Endothelial cell of umbilical vein (primary cell): ENCODE data around the gene JPH3.

Experiments
- EZH2 ChIP-seq: IDR thresholded peaks from 2 replicates; pipeline ENCODE4 v1.6.1; 2012; ENCODE audit warnings: borderline replicate concordance, low read depth, mild to moderate bottlenecking, moderate library complexity, low read length, inconsistent platforms; ENCODE audit not compliant: severe bottlenecking
- FOS ChIP-seq: IDR thresholded peaks from 2 replicates; pipeline ENCODE4 v1.6.1; 2011; ENCODE audit warnings: mild to moderate bottlenecking, low read length, moderate library complexity, borderline replicate concordance; ENCODE audit not compliant: insufficient read depth
- MAX ChIP-seq: IDR thresholded peaks from 2 replicates; pipeline ENCODE4 v1.6.1; 2011; ENCODE audit not compliant: insufficient read depth, insufficient read length
- MYC ChIP-seq: IDR thresholded peaks from one replicate; pipeline ENCODE4 v1.6.1; 2011; ENCODE audit warnings: mild to moderate bottlenecking, low read depth, low read length
- POLR2A ChIP-seq: IDR thresholded peaks from 2 replicates; pipeline ENCODE4 v1.6.1; 2012; ENCODE audit warnings: low read depth, mild to moderate bottlenecking, control low read depth, low read length
- POLR2AphosphoS5 ChIP-seq: IDR thresholded peaks from 2 replicates; pipeline ENCODE4 v1.6.1; 2012; ENCODE audit warnings: low read depth, mild to moderate bottlenecking, control low read depth, low read length, moderate library complexity; ENCODE audit not compliant: insufficient read depth
- TF ChIP-seq, protein P1 (sequence below), 2 donors: IDR thresholded peaks; 1 replicate in 1 of 2; 2 replicates in 1 of 2; pipeline ENCODE4 v1.5.1; 2011; ENCODE audit warnings: low read length in 2 of 2, mild to moderate bottlenecking in 2 of 2, moderate library complexity in 2 of 2, control low read depth in 1 of 2, inconsistent platforms in 1 of 2, low read depth in 1 of 2; ENCODE audit not compliant: insufficient read depth in 1 of 2; ENCODE audit errors: extremely low read depth in 1 of 2

DNA sequence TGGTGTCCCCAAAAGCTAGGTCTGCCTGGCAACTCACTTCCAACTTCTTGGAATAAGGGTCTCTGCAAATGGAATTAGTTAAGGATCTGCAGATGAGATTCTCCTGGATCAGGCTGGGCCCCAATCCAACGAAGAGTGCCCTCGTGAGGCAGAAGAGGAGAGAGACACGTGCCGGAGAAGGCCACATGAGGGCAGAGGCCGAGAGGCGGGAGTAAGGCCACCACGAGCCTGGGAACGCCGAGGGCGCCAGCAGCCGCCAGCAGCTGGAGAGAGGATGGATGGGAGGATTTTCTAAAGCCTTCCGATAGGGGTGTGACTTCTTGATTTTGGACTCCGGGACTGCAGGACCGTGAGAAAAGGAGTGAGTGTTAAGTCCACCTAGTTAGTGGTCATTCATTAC lies 76.3 kb downstream of the JPH3 start:
- TF ChIP-seq, protein P1, sequence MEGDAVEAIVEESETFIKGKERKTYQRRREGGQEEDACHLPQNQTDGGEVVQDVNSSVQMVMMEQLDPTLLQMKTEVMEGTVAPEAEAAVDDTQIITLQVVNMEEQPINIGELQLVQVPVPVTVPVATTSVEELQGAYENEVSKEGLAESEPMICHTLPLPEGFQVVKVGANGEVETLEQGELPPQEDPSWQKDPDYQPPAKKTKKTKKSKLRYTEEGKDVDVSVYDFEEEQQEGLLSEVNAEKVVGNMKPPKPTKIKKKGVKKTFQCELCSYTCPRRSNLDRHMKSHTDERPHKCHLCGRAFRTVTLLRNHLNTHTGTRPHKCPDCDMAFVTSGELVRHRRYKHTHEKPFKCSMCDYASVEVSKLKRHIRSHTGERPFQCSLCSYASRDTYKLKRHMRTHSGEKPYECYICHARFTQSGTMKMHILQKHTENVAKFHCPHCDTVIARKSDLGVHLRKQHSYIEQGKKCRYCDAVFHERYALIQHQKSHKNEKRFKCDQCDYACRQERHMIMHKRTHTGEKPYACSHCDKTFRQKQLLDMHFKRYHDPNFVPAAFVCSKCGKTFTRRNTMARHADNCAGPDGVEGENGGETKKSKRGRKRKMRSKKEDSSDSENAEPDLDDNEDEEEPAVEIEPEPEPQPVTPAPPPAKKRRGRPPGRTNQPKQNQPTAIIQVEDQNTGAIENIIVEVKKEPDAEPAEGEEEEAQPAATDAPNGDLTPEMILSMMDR (IDR thresholded peaks at IDR 0.05; ENCODE audit: extremely low read depth in 1 of 2, insufficient read depth in 1 of 2, low read depth in 1 of 2, low read length in 2 of 2) = peak in 1 of 2 donors; percentile 38
- TF ChIP-seq FOS = no peak
- TF ChIP-seq POLR2AphosphoS5 = no peak
- no peak for TF ChIP-seq POLR2A
- no peak for TF ChIP-seq MYC
- no peak for TF ChIP-seq EZH2
- TF ChIP-seq MAX = no peak
